ENCODE measurements around the gene EIF3D. TPM values are rescaled to one million over a fixed set of nuclear protein-coding genes. Genes with fewer than 3 reads are reported as not detected.

EIF3D gene
- total RNA-seq, 1 donor from 2014 or later, result 285 TPM

DNA sequence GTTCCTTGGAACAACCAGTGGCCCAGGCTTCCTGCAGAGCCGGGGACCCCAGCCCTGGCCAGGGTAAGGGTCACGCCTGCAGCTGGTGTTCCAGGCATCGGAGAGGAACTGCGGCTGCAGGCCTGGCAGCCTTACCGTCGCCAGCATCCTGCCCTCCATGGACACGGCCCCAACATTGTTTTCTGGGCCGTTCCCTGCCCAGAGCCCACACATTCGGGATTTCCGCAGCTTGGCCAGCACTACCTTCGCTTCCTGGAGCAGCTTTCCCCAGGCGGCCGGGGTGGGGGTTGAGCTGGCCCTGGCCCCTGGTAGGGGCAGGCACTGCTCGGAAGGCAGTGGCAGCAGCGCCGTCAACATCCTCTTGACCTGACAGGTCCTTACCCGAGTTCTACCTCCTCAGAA is 65.2 kb downstream of the EIF3D start:
- DNase-seq (no peak), ATAC-seq (ENCODE audit: low read depth) (no peak)
- Mint-ChIP-seq H3K27me3 (no peaks in the 10 kb centered on the region), H3K4me1 (no peaks in the 10 kb centered on the region), H3K36me3 (ENCODE audit: low read depth) (peaks cover 8% of the 10 kb centered on the region), H3K4me3 (no peak overlapping the region), H3K9me3 (no peaks in the 10 kb centered on the region), H3K27ac (no peak overlapping the region)
- ChIA-PET CTCF (interaction anchor here (2.1 kb wide), 1 partner anchor 162 kb away, joined by 9 read pairs; no protein-coding TSS in a partner anchor), POLR2A (interaction anchor here (0.5 to 2.1 kb wide), 5 partner anchors 8 to 318 kb away, joined by 3 to 6 read pairs (median 4); no protein-coding TSS in a partner anchor)
- TF ChIP-seq, protein P1, sequence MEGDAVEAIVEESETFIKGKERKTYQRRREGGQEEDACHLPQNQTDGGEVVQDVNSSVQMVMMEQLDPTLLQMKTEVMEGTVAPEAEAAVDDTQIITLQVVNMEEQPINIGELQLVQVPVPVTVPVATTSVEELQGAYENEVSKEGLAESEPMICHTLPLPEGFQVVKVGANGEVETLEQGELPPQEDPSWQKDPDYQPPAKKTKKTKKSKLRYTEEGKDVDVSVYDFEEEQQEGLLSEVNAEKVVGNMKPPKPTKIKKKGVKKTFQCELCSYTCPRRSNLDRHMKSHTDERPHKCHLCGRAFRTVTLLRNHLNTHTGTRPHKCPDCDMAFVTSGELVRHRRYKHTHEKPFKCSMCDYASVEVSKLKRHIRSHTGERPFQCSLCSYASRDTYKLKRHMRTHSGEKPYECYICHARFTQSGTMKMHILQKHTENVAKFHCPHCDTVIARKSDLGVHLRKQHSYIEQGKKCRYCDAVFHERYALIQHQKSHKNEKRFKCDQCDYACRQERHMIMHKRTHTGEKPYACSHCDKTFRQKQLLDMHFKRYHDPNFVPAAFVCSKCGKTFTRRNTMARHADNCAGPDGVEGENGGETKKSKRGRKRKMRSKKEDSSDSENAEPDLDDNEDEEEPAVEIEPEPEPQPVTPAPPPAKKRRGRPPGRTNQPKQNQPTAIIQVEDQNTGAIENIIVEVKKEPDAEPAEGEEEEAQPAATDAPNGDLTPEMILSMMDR (IDR thresholded peaks at IDR 0.05), result no peak
- intact Hi-C loops (cut with micrococcal nuclease), result no loop called here

- POLR2A ChIA-PET, result interaction anchor here (0.6 to 1.4 kb wide), 4 partner anchors 8 to 87 kb away, joined by 3 read pairs; no protein-coding TSS in a partner anchor
- H3K27ac Mint-ChIP-seq, result no peak overlapping the region
Measured at GRCh38 chr22:36461665-36462649, 67.0 kb downstream of the EIF3D start.

More at GRCh38 chr22:36461665-36462649, 67.0 kb downstream of the EIF3D start:
- H3K27me3 Mint-ChIP-seq, result no peaks in the 10 kb centered on the region
- CTCF ChIA-PET, result no interaction called here
- H3K4me3 Mint-ChIP-seq, result no peak overlapping the region
- peaks cover 4% of the 10 kb centered on the region for H3K36me3 Mint-ChIP-seq (ENCODE audit: low read depth)
- TF ChIP-seq, protein P1 (IDR thresholded peaks at IDR 0.05), result no peak
- ATAC-seq (ENCODE audit: low read depth), result no peak
- no peaks in the 10 kb centered on the region for H3K4me1 Mint-ChIP-seq
- no peaks in the 10 kb centered on the region for H3K9me3 Mint-ChIP-seq
- intact Hi-C loops (cut with micrococcal nuclease), result no loop called here
- DNase-seq, result no peak

Other genes with a start within 250 kb of the EIF3D start
- gene MYH9, start 141.2 kb downstream of the EIF3D start, total RNA-seq, result 714 and 755 TPM in 2 replicates
- gene TXN2, start 47.5 kb downstream of the EIF3D start, total RNA-seq, result 59.1 and 71.7 TPM in 2 replicates
- 3.9 and 6.5 TPM in 2 replicates for gene FOXRED2, start 22.1 kb downstream of the EIF3D start, total RNA-seq
- not detected in 2 replicates for gene CACNG2, start 174.6 kb upstream of the EIF3D start, total RNA-seq
- gene IFT27, start 247.0 kb upstream of the EIF3D start, total RNA-seq, result 26.2 and 32.7 TPM in 2 replicates